ENCODE results near the gene DNAH12.

DNA sequence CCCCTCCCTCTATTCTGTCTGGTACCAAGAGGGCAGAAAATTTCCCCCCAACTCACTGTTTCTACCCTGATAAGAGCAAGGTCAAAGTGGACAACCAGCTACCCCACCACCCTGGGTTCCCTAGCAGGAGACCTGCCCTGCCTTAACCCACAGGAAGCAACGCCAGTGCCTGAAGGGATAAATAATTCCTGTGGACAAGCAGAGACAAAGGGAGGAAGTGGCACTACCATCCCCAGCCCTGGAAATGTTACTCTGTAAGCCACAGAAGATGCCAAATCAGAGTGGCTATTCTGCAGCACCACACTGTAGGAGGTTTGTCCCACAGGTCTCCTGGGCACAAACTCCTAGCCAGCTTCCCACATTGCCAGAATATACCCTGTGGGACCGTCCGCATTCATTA, 80.1 kb downstream of the DNAH12 start:
- TF ChIP-seq POLR2A (IDR thresholded peaks at IDR 0.05; ENCODE audit: low read length) (no peak), GATA1 (IDR thresholded peaks at IDR 0.05; ENCODE audit: low read depth, low read length) (no peak)
